ENCODE results near the gene OTULIN. TPM values are rescaled to one million over a fixed set of nuclear protein-coding genes. Genes with fewer than 3 reads are reported as not detected.

OTULIN gene
- total RNA-seq, 2 experiments from 2014 or later: 28.7 to 45.6 TPM

DNA sequence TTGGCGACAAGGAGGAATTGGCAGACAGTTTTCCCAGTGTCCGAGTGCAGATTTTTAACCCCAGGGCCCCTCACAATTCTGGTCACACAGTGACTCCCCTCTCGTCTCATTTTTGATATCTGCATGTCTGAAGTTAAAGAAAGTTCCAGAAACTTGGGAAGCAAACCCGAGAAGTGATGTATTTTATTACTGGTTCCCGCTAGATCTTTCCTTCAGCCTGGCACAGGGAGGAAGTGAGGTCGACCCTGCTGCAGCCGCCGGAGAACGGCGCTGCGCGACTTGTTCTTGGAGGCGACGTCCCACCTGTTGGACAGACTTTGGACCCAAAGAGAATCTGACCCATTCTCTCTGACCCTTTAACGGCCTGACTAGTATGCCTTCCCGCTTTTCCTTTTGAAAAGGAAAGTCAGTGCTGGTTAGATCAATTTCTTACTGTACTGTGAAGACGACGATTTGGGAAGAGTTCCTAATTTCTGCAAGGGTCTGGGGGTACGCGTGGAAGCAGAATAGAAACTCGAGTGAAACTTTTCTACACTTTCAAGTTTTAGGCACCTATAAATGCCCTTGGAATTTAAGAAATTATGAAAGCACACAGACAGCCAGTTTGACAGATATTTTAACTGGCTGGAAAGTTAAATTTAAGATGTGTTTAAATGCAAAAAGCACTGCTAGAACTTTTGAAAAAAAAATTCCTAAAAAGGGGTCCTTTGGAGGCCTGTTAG, 744 bp downstream of the OTULIN start:
- no peak overlapping the region; the same call in 1 of the 2 replicates for H2AFZ ChIP-seq (ENCODE audit: low read length)
- ChIA-PET CTCF (ENCODE audit: unreplicated experiment) (no interaction called here), POLR2A (interaction anchor here (2.6 kb wide), 1 partner anchor 42 kb away, joined by 9 read pairs; no protein-coding TSS in a partner anchor)
- TF ChIP-seq EZH2phosphoT487 (IDR thresholded peaks at IDR 0.05; ENCODE audit: borderline replicate concordance, low read depth, low read length): no peak
- TF ChIP-seq, protein P1, sequence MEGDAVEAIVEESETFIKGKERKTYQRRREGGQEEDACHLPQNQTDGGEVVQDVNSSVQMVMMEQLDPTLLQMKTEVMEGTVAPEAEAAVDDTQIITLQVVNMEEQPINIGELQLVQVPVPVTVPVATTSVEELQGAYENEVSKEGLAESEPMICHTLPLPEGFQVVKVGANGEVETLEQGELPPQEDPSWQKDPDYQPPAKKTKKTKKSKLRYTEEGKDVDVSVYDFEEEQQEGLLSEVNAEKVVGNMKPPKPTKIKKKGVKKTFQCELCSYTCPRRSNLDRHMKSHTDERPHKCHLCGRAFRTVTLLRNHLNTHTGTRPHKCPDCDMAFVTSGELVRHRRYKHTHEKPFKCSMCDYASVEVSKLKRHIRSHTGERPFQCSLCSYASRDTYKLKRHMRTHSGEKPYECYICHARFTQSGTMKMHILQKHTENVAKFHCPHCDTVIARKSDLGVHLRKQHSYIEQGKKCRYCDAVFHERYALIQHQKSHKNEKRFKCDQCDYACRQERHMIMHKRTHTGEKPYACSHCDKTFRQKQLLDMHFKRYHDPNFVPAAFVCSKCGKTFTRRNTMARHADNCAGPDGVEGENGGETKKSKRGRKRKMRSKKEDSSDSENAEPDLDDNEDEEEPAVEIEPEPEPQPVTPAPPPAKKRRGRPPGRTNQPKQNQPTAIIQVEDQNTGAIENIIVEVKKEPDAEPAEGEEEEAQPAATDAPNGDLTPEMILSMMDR (conservative IDR thresholded peaks at IDR 0.05; ENCODE audit: low read length): 0 out of 2 replicates have a peak, but pooled peaks have one; percentile 16
- H3K9me2 ChIP-seq (ENCODE audit: insufficient read depth, low read length): no peaks in the 10 kb centered on the region
- intact Hi-C loops (cut with micrococcal nuclease; ENCODE audit: unreplicated experiment): loop anchor here (5.0 to 10.0 kb wide), 3 partner anchors 443 to 1800 kb away; partner anchors contain the start of gene ZNF622
- peaks cover 72% of the 10 kb centered on the region for H3K4me1 ChIP-seq (ENCODE audit: insufficient read depth, low read length, poor library complexity, severe bottlenecking)
- H3K4me2 ChIP-seq (ENCODE audit: low read length): peak overlapping the region; percentile 97
- peaks cover 37% of the 10 kb centered on the region for H3K36me3 ChIP-seq (ENCODE audit: insufficient read depth, low read length)
- H3K9me3 ChIP-seq (ENCODE audit: low read length): no peaks in the 10 kb centered on the region
- peaks cover 36% of the 10 kb centered on the region for H4K20me1 ChIP-seq (ENCODE audit: insufficient read depth, low read length)
- peak overlapping the region; percentile 90 for H3K27ac ChIP-seq (ENCODE audit: low read depth, low read length, poor library complexity, severe bottlenecking)
- peak; percentile 54 for DNase-seq (ENCODE audit: low spot score)
- TSS peak; percentile 58 for BruUV-seq (replicated peaks)
- peaks cover 68% of the 10 kb centered on the region for H3K79me2 ChIP-seq (ENCODE audit: insufficient read depth, low read depth, low read length)
- peak overlapping the region; percentile 87 for H3K4me3 ChIP-seq (ENCODE audit: low read depth, low read length, poor library complexity, severe bottlenecking)

DNA sequence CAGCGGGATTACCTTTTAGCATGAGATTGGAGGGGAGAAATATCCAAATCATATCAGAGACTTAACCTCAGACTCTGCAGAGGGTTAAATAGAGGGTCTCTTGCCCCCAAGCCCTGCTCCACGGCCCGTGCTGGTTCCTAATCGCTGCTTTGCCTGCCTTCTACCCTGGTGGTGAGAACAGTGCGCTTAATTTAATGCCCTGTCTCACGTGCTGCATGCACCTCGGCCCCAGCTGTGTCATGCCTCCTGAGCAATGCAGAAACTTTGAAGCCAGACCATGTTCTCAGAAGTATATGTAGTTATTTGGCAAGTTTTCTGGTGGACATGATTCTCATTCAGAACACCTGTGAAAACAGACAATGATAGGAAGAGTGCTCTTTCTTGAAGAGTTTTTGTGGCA, 1.4 kb downstream of the OTULIN start:
- peak; percentile 87 for DNase-seq (ENCODE audit: low spot score)
- no TSS peak for BruUV-seq (replicated peaks)
- TF ChIP-seq, protein P1 (conservative IDR thresholded peaks at IDR 0.05; ENCODE audit: low read length): peak; percentile 39; the same call in 1 of the 2 replicates
- TF ChIP-seq EZH2phosphoT487 (IDR thresholded peaks at IDR 0.05; ENCODE audit: borderline replicate concordance, low read depth, low read length): no peak
- Histone ChIP-seq H3K4me1 (ENCODE audit: insufficient read depth, low read length, poor library complexity, severe bottlenecking) (peaks cover 72% of the 10 kb centered on the region), H3K9me3 (ENCODE audit: low read length) (no peaks in the 10 kb centered on the region), H3K4me2 (ENCODE audit: low read length) (peak overlapping the region; percentile 97), H4K20me1 (ENCODE audit: insufficient read depth, low read length) (peaks cover 36% of the 10 kb centered on the region), H3K79me2 (ENCODE audit: insufficient read depth, low read depth, low read length) (peaks cover 75% of the 10 kb centered on the region), H2AFZ (ENCODE audit: low read length) (no peak overlapping the region), H3K27ac (ENCODE audit: low read depth, low read length, poor library complexity, severe bottlenecking) (peak overlapping the region; percentile 90), H3K9me2 (ENCODE audit: insufficient read depth, low read length) (no peaks in the 10 kb centered on the region), H3K36me3 (ENCODE audit: insufficient read depth, low read length) (peaks cover 37% of the 10 kb centered on the region), H3K4me3 (ENCODE audit: low read depth, low read length, poor library complexity, severe bottlenecking) (peak overlapping the region; percentile 87)
- intact Hi-C loops (cut with micrococcal nuclease; ENCODE audit: unreplicated experiment): loop anchor here (5.0 to 10.0 kb wide), 3 partner anchors 444 to 1799 kb away; partner anchors contain the start of gene ZNF622
- ChIA-PET POLR2A (interaction anchor here (1.0 to 2.6 kb wide), 3 partner anchors 9 to 41 kb away, joined by 5 to 9 read pairs (median 9); no protein-coding TSS in a partner anchor), CTCF (ENCODE audit: unreplicated experiment) (no interaction called here)
